HepG2 (cell line): ENCODE results near the gene EFEMP2. TPM values are rescaled to one million over a fixed set of nuclear protein-coding genes. Genes with fewer than 3 reads are reported as not detected.

Source experiments
- ELF3 ChIP-seq: IDR thresholded peaks from 2 replicates; pipeline ENCODE4 v1.6.1; 2016; ENCODE audit warnings: missing genetic modification reagents, missing compliant biosample characterization
- HNRNPL ChIP-seq: fragments of 200-400 bp; formaldehyde crosslinking; IDR thresholded peaks from 2 replicates; pipeline ENCODE4 v1.6.1; 2017; ENCODE audit warnings: mild to moderate bottlenecking, low read depth, low read length
- KDM3A ChIP-seq: IDR thresholded peaks from 2 replicates; pipeline ENCODE4 v1.6.1; 2018; ENCODE audit warnings: low read depth, missing compliant biosample characterization
- KLF12 ChIP-seq: sonication (generic); formaldehyde crosslinking; IDR thresholded peaks from 2 replicates; pipeline ENCODE4 v1.4.0; 2020; ENCODE audit warnings: missing genetic modification reagents, borderline replicate concordance
- MED1 ChIP-seq: sonication (generic); formaldehyde crosslinking; IDR thresholded peaks from 2 replicates; pipeline ENCODE4 v1.4.0; 2020; ENCODE audit warnings: missing genetic modification reagents
- NRL ChIP-seq: sonication (generic); formaldehyde crosslinking; IDR thresholded peaks from 2 replicates; pipeline ENCODE4 v1.5.0; 2020; ENCODE audit warnings: missing genetic modification reagents, mild to moderate bottlenecking, moderate library complexity, borderline replicate concordance
- SIN3B ChIP-seq: fragments of 150-350 bp; IDR thresholded peaks from 2 replicates; pipeline ENCODE4 v1.6.1; 2014; ENCODE audit warnings: low read length
- ZBTB21 ChIP-seq: sonication (generic); formaldehyde crosslinking; IDR thresholded peaks from 2 replicates; pipeline ENCODE4 v1.4.0; 2020; ENCODE audit warnings: missing genetic modification reagents
- ZIK1 ChIP-seq: sonication (generic); formaldehyde crosslinking; IDR thresholded peaks from 2 replicates; pipeline ENCODE4 v1.5.0; 2020; ENCODE audit warnings: mild to moderate bottlenecking, low read depth, missing genetic modification reagents, borderline replicate concordance
- ZNF547 ChIP-seq: sonication (generic); formaldehyde crosslinking; IDR thresholded peaks from 2 replicates; pipeline ENCODE4 v1.5.1; 2020; ENCODE audit warnings: mild to moderate bottlenecking, missing genetic modification reagents
- ZNF550 ChIP-seq: sonication (generic); formaldehyde crosslinking; IDR thresholded peaks from 2 replicates; pipeline ENCODE4 v1.4.0; 2020; ENCODE audit warnings: mild to moderate bottlenecking, missing genetic modification reagents, borderline replicate concordance
- ZNF576 ChIP-seq: sonication (generic); formaldehyde crosslinking; IDR thresholded peaks from 2 replicates; pipeline ENCODE4 v1.4.0; 2020; ENCODE audit warnings: mild to moderate bottlenecking, missing genetic modification reagents
- polyA plus RNA-seq, 8 experiments: library from polyadenylated mRNA; depleted of rRNA in 3 of 8; stranded (reverse) in 7 of 8; unstranded in 1 of 8; fragments of >200 nt; fragmentation: Illumina TruSeq in 4 of 8; extraction: Trizol in 4 of 8; gene quantifications; 2 replicates each; pipeline versions ENCODE4 v1.2.1 to v1.2.3, GENCODE V29; 2011 to 2016; ENCODE audit warnings: low read depth in 4 of 8, missing spikeins in 1 of 8, mixed read lengths in 1 of 8; ENCODE audit not compliant: insufficient read depth in 1 of 8
- total RNA-seq, 5 experiments: library from RNA; depleted of rRNA; stranded (reverse); fragments of >200 nt; fragmentation: Illumina TruSeq; extraction: Trizol; gene quantifications; 2 replicates each; pipeline ENCODE4 v1.2.3, GENCODE V29; 2016; ENCODE audit warnings: low read depth in 1 of 5
- TF ChIP-seq, protein P1 (sequence below): sonication (generic); formaldehyde crosslinking; IDR thresholded peaks from 2 replicates; pipeline ENCODE4 v1.5.1; 2020; ENCODE audit warnings: missing genetic modification reagents, mild to moderate bottlenecking, borderline replicate concordance
- TF ChIP-seq, protein P2 (sequence below): sonication (generic); formaldehyde crosslinking; IDR thresholded peaks from one replicate; pipeline ENCODE4 v1.5.1; 2020; ENCODE audit warnings: mild to moderate bottlenecking, missing genetic modification reagents; ENCODE audit errors: not compliant biosample characterization
- TF ChIP-seq, protein P3 (sequence below): sonication (generic); formaldehyde crosslinking; IDR thresholded peaks from 2 replicates; pipeline ENCODE4 v1.8.0; 2022; ENCODE audit warnings: mild to moderate bottlenecking, missing genetic modification reagents, borderline replicate concordance

The EFEMP2 gene
- total and polyA plus RNA-seq, 2 of the 13 experiments (the other 11 are each of a cell fraction or from before 2014, with no cell fraction given), result 7.4 to 29.7 TPM

DNA sequence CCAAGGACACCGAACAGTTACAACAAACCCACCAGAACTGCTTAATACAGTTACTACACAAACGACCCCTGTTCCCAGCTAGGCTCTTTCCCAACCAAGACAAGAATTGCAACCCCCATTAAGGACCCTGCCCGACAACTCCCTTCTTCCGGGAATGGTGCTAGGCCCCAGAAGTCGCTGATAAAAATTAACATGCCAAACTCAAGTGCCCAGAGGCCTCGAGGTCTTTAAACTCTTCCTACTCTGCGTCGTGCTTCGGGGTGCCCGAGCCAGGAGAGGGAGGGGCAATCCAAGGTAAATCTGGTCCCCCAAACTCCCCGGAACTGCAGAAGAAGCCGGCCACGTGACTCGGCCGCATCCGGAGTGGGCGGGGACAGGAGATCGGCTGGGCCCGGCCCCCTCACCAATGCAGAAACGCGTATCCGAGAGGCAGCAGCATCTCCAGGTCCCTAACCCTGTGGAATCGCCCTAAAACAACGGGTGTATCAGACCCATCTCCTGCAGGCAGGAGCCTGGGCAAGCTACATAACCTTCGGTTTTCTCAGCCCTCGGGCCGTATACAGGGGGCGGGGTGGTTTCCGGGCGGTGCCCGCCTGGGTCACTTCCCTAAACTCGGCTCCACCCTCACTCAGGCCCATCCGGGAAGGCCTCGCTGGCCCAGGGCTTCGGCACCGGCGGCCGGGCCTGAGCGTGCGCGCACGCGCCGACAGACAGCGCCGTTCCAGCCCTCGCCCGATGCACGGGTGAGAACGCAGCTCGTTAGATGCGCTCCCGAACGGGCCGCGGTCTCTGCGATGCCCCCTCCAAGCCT lies 15.7 kb downstream of the EFEMP2 start (continued):
- TF ChIP-seq, protein P1, sequence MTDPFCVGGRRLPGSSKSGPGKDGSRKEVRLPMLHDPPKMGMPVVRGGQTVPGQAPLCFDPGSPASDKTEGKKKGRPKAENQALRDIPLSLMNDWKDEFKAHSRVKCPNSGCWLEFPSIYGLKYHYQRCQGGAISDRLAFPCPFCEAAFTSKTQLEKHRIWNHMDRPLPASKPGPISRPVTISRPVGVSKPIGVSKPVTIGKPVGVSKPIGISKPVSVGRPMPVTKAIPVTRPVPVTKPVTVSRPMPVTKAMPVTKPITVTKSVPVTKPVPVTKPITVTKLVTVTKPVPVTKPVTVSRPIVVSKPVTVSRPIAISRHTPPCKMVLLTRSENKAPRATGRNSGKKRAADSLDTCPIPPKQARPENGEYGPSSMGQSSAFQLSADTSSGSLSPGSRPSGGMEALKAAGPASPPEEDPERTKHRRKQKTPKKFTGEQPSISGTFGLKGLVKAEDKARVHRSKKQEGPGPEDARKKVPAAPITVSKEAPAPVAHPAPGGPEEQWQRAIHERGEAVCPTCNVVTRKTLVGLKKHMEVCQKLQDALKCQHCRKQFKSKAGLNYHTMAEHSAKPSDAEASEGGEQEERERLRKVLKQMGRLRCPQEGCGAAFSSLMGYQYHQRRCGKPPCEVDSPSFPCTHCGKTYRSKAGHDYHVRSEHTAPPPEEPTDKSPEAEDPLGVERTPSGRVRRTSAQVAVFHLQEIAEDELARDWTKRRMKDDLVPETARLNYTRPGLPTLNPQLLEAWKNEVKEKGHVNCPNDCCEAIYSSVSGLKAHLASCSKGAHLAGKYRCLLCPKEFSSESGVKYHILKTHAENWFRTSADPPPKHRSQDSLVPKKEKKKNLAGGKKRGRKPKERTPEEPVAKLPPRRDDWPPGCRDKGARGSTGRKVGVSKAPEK (CRISPR knock-in tag), result no peak
- TF ChIP-seq ZIK1 (0 out of 2 replicates have a peak, but pooled peaks have one; percentile 14), KLF12 (CRISPR knock-in tag) (0 out of 2 replicates have a peak, but pooled peaks have one; percentile 15), NRL (CRISPR knock-in tag) (peak; percentile 70; the same call in 1 of the 2 replicates), MED1 (CRISPR knock-in tag) (peak; percentile 36), ELF3 (CRISPR knock-in tag) (peak; percentile 36; the same call in 1 of the 2 replicates), ZNF547 (0 out of 2 replicates have a peak, but pooled peaks have one; percentile 6), SIN3B (no peak), KDM3A (CRISPR knock-in tag) (peak; percentile 25; the same call in 1 of the 2 replicates), ZNF550 (CRISPR knock-in tag) (no peak), ZNF576 (CRISPR knock-in tag) (no peak), HNRNPL (peak; percentile 62; the same call in 1 of the 2 replicates), ZBTB21 (CRISPR knock-in tag) (no peak)
- TF ChIP-seq, protein P2, sequence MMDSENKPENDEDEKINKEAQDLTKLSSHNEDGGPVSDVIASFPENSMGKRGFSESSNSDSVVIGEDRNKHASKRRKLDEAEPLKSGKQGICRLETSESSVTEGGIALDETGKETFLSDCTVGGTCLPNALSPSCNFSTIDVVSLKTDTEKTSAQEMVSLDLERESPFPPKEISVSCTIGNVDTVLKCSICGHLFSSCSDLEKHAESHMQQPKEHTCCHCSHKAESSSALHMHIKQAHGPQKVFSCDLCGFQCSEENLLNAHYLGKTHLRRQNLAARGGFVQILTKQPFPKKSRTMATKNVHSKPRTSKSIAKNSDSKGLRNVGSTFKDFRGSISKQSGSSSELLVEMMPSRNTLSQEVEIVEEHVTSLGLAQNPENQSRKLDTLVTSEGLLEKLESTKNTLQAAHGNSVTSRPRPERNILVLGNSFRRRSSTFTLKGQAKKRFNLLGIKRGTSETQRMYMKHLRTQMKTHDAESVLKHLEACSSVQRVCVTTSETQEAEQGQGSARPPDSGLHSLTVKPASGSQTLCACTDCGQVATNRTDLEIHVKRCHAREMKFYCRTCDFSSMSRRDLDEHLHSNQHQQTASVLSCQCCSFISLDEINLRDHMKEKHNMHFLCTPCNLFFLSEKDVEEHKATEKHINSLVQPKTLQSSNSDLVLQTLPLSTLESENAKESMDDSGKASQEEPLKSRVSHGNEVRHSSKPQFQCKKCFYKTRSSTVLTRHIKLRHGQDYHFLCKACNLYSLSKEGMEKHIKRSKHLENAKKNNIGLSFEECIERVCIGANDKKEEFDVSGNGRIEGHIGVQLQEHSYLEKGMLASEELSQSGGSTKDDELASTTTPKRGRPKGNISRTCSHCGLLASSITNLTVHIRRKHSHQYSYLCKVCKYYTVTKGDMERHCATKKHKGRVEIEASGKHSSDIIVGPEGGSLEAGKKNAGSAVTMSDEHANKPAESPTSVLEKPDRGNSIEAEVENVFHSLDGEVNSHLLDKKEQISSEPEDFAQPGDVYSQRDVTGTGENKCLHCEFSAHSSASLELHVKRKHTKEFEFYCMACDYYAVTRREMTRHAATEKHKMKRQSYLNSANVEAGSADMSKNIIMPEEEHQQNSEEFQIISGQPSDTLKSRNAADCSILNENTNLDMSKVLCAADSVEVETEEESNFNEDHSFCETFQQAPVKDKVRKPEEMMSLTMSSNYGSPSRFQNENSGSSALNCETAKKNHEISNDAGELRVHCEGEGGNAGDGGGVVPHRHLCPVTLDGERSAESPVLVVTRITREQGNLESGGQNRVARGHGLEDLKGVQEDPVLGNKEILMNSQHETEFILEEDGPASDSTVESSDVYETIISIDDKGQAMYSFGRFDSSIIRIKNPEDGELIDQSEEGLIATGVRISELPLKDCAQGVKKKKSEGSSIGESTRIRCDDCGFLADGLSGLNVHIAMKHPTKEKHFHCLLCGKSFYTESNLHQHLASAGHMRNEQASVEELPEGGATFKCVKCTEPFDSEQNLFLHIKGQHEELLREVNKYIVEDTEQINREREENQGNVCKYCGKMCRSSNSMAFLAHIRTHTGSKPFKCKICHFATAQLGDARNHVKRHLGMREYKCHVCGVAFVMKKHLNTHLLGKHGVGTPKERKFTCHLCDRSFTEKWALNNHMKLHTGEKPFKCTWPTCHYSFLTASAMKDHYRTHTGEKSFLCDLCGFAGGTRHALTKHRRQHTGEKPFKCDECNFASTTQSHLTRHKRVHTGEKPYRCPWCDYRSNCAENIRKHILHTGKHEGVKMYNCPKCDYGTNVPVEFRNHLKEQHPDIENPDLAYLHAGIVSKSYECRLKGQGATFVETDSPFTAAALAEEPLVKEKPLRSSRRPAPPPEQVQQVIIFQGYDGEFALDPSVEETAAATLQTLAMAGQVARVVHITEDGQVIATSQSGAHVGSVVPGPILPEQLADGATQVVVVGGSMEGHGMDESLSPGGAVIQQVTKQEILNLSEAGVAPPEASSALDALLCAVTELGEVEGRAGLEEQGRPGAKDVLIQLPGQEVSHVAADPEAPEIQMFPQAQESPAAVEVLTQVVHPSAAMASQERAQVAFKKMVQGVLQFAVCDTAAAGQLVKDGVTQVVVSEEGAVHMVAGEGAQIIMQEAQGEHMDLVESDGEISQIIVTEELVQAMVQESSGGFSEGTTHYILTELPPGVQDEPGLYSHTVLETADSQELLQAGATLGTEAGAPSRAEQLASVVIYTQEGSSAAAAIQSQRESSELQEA (CRISPR knock-in tag), result peak; percentile 55
- TF ChIP-seq, protein P3, sequence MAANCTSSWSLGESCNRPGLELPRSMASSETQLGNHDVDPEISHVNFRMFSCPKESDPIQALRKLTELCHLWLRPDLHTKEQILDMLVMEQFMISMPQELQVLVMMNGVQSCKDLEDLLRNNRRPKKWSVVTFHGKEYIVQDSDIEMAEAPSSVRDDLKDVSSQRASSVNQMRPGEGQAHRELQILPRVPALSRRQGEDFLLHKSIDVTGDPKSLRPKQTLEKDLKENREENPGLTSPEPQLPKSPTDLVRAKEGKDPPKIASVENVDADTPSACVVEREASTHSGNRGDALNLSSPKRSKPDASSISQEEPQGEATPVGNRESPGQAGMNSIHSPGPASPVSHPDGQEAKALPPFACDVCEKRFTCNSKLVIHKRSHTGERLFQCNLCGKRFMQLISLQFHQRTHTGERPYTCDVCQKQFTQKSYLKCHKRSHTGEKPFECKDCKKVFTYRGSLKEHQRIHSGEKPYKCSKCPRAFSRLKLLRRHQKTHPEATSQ (CRISPR knock-in tag), result no peak
